ENCODE results near the gene LGR5. TPM values are rescaled to one million over a fixed set of nuclear protein-coding genes. Genes with fewer than 3 reads are reported as not detected.

The LGR5 gene
- total and polyA plus RNA-seq, 2 of the 13 experiments (the other 11 are each of a cell fraction or from before 2014, with no cell fraction given), result 37.0 to 121 TPM

- TF ChIP-seq ZNF280D (CRISPR knock-in tag; IDR thresholded peaks at IDR 0.05) (no peak), ZNF138 (CRISPR knock-in tag; IDR thresholded peaks at IDR 0.05; ENCODE audit: low read depth) (no peak), ZNF235 (CRISPR knock-in tag; IDR thresholded peaks at IDR 0.05; ENCODE audit: borderline replicate concordance) (no peak), ZNF557 (CRISPR knock-in tag; IDR thresholded peaks at IDR 0.05) (no peak), PREB (CRISPR knock-in tag; IDR thresholded peaks at IDR 0.05) (no peak), ZNF251 (CRISPR knock-in tag; IDR thresholded peaks at IDR 0.05) (no peak), ZFYVE20 (CRISPR knock-in tag; IDR thresholded peaks at IDR 0.05; ENCODE audit: borderline replicate concordance, low read depth) (no peak), ZNF160 (CRISPR knock-in tag; IDR thresholded peaks at IDR 0.05) (no peak), ZSCAN9 (CRISPR knock-in tag; IDR thresholded peaks at IDR 0.05; ENCODE audit: borderline replicate concordance) (0 out of 2 replicates have a peak, but pooled peaks have one; percentile 52), PHF20 (CRISPR knock-in tag; IDR thresholded peaks at IDR 0.05) (no peak), FOXK2 (IDR thresholded peaks at IDR 0.05) (no peak), KDM3A (CRISPR knock-in tag; IDR thresholded peaks at IDR 0.05; ENCODE audit: low read depth) (peak; percentile 76; the same call in 1 of the 2 replicates), ZSCAN12 (CRISPR knock-in tag; IDR thresholded peaks at IDR 0.05) (no peak), ZNF773 (CRISPR knock-in tag; IDR thresholded peaks at IDR 0.05; ENCODE audit: borderline replicate concordance) (no peak), REPIN1 (CRISPR knock-in tag; IDR thresholded peaks at IDR 0.05; ENCODE audit: borderline replicate concordance, low read depth) (peak; percentile 85), DMAP1 (CRISPR knock-in tag; IDR thresholded peaks at IDR 0.05) (peak; percentile 75; the same call in 1 of the 2 replicates), ZNF660 (CRISPR knock-in tag; IDR thresholded peaks at IDR 0.05; ENCODE audit: borderline replicate concordance, low read depth) (no peak), ZNF691 (CRISPR knock-in tag; IDR thresholded peaks at IDR 0.05; ENCODE audit: borderline replicate concordance, low read depth) (no peak), XBP1 (CRISPR knock-in tag; IDR thresholded peaks at IDR 0.05) (no peak), ZNF619 (CRISPR knock-in tag; IDR thresholded peaks at IDR 0.05) (no peak), MAX (IDR thresholded peaks at IDR 0.05) (peak; percentile 50; the same call in 1 of the 2 replicates), HINFP (CRISPR knock-in tag; IDR thresholded peaks at IDR 0.05; ENCODE audit: low read depth) (no peak), NR2F2 (IDR thresholded peaks at IDR 0.05; ENCODE audit: borderline replicate concordance, low read depth) (peak; percentile 96), ZNF780A (CRISPR knock-in tag; IDR thresholded peaks at IDR 0.05) (0 out of 2 replicates have a peak, but pooled peaks have one; percentile 10), RBM22 (optimal IDR thresholded peaks at IDR 0.05; ENCODE audit: low read length) (no peak)
These were observed 97.5 kb downstream of the LGR5 start (continued) for GRCh38 chr12:71536939-71537622.
